GM19452 (cell line): Measurements from ENCODE around the gene SUGCT.
"Not testable (repeated sequence)": the region's sequence is repeated elsewhere in the genome, so short reads cannot be mapped to it uniquely, and the experiment has no call there.

ENCODE experiments used
- ATAC-seq: cut with Tn5 transposase; IDR thresholded peaks from one replicate; pipeline ENCODE4 v1.9.1; 2021; ENCODE audit not compliant: unreplicated experiment

Gene SUGCT

DNA sequence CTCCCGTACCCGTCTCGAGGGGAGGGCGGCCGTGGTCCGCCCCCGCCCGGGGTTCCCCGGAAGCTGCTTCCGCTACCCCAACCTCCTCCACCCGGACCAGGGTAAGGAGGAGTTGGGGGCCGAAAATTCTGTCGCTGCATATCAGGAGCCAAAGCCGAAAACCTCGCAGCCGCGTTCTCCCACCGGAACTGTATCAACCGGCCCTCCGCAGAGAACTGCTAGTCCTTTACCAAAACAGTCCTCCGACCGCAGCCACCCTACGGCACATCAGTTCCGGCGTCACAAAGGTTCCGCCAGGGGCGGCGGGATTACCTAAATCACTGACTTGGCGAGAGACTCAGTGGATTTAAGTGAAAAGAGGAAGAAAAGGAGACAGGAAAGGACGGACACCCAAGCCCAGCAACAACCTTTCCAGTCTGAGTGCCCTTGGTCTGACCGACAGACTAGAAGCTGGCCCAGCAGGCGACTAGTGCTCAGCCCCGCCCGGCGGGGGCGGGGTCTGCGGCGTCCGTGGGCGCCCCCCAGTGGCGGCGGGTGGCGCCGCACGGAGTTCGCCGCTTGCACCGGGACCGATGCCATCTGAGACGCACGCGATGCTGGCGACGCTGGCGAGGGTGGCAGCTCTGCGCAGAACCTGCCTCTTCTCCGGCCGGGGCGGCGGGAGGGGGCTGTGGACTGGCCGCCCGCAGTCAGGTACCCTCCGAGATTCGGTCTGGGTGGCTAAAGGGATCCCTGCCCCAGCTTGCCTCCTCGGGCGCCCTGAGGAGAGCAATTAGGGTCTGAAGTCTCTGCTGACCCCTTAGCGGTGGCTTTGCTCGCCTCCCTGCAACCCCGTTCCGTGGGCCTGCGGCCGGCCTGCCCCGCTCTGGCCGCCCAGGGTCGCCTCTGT, at the start of gene SUGCT, which contains the start of gene MPLKIP:
SUGCT (plus strand) TSS at position 578 of the 889 bp plus-strand sequence.
MPLKIP (minus strand) TSS at position 195 of the 889 bp plus-strand sequence; CDS start at position 140, 55 bp downstream.
- peak; percentile 92 for ATAC-seq

GRCh38 chr7:40092182-40092581, 42.6 kb upstream of the SUGCT start:
- ATAC-seq, result no peak

DNA sequence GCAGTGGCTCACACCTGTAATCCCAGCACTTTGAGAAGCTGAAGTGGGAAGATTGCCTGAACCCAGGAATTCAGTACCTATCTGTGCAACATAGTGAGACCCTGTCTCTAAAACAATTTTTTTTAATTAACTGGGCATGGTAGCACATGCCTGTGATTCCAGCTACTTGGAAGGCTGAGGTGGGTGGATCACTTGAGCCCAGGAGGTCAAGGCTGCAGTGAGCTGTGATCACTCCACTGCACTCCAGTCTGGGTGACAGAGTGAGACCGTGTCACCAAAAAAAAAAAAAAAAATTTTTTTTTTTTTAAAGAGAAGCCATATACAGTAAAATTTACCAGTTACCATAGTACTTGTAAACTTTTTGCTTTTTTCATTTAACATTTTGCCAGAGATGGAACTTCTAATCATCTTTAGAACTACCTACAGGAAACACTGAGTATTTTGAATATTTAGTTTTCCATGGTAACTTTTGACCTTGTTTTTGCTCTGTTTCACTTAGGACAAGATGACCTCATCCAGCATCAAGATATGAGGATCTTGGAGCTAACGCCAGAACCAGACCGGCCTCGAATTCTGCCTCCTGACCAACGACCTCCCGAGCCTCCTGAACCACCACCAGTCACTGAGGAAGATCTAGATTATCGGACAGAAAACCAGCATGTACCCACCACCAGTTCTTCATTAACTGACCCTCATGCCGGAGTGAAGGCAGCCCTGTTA, 41.0 kb upstream of the SUGCT start:
- ATAC-seq, result no peak

DNA sequence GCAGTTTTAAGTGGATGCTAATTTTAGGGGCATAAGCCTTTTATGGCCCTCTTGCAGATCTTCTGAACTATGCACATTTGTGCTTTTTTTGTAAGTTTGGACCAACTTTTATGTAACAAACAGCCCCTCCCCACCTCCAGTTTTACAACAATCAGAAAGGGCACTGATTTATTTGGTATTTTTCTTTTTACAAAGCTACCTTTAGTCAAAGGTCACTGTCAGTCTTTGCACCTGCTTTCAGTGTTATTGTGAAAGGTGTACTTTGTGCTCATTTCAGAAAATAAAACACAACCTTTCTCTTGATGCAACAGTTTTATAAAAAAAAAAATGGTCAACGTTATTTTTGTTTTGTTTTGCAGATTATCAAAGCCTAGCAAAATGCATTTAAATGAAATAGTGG, 39.6 kb upstream of the SUGCT start:
- ATAC-seq, result no peak

DNA sequence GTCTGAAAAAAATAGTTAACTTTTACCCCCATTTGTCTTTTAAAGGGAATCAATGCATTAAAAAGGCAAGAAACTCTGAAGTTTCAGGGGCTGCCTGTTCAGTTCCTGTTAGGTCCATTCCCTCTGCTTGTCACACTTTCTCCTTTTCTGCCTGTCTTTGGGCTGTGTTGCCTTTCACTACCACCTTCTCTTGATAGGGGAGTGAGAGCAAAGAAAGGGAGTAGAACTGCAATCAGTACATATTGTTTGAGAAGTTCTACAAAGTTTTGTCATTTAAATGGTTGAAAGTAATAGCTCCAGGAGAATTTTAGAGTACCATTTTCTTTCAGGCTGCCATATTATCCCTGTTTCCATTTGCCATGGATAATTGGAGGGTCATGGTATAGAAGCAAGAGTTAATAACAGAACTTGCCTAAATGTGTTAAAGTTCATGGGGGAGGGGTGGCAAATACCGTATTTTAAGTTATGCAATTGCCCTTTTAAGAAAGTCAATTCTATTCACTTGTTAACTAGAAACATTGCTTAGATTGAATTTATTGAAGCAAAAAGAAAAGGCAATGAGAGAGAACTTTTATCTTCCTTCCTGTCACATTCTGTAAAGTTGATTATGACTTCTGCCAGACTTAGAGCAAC, 39.0 kb upstream of the SUGCT start:
- ATAC-seq, result no peak

- ATAC-seq, result no peak
Observed at GRCh38 chr7:40097728-40098127, 37.1 kb upstream of the SUGCT start.

DNA sequence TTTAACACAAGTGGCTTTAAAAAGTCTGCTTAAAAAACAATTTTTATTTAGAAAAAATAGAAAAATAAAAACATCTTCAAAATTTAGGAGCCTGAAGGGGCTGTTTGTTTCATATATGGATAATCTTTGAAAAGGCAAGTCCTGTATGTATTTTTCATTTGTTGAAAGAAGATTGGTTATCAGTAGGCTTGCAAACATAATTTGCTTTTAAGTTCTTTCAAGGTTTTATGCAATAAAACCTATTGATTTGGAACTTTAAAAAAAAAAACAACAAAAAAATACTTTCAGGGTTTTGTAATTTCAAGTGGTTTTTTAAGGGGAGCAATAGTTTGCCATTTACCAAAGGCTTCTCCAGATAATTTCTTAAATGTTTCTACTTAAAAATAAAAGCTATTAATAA, 36.0 kb upstream of the SUGCT start:
- ATAC-seq, result no peak

DNA sequence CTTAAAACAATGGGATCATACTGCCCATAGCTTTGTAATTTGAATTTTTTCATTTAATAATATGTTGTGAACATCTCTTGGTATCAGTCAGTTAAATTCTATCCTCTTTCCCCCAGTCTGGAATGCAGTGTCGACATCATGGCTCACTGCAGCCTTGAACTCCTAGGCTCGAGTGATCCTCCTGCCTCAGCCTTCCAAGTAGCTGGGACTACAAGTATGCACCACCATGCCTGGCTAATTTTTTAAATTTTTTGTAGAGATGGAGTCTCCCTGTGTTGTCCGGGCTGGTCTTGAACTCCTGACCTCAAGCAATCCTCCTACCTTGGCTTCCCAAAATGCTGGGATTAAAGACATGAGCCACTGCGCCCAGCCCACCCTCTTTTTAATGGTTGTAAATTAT, 35.0 kb upstream of the SUGCT start:
- ATAC-seq, result no peak

DNA sequence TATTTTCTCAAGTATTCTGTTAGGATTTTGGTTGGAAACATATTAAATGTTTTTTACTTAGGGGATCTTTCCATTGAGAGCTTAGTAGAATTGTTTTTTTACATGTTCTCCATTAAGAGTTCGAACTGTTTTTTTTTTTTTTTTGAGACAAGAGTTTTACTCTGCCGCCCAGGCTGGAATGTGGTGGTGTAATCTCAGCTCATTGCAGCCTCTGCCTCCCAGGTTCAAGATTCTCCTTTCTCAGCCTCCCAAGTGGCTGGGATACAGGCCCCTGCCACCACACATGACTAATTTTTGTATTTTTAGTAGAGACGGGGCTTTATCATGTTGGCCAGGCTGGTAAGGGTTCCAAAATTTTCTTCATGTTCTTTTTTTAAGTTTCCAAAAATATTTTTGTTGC, 33.6 kb upstream of the SUGCT start:
- no peak for ATAC-seq

GRCh38 chr7:40102897-40103296, 31.9 kb upstream of the SUGCT start:
- ATAC-seq, result no peak

DNA sequence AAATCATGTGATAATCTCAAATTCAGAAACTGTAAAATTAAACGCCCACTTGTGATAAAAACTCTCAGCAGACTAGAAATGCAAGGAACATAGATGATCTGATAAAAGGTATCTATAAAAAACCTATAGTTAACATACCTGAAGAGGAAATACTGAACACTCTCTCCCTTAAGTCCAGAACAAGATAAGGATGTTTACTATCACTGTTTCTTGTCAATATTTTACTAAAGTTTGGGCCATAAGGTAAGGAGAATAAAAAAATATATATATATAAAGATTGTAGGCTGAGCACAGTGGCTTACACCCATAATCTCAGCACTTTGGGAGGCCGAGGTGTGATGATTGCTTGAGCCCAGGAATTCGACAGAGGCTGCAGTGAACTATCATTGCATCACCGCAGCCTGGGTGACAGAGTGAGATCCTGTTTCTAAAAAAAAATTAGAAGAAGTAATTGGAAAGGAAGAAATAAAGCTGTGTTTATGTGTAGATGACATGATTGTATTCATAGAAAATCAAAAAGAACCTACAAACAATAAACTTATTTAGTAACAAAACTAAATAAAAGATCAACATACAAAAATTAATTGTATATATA, 28.8 kb upstream of the SUGCT start:
- no peak for ATAC-seq

- ATAC-seq, result no peak
Observed at GRCh38 chr7:40115936-40116335, 18.9 kb upstream of the SUGCT start.

DNA sequence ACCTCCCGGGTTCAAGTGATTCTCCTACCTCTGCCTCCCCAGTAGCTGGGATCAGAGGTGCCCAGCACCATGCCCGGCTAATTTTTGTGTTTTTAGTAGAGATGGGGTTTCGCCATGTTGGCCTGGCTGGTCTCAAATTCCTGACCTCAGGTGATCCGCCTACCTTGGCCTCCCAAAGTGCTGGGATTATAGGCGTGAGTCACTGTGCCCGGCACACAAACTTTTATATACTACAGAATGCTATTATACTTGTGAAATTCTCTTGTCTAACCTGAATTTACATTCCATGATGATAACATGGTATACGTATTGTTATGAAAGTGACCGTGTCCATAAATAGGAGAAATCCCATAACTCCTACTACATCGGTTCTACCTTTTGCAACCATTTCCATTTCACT, 17.6 kb upstream of the SUGCT start:
- ATAC-seq, result not testable (repeated sequence)

- ATAC-seq, result not testable (repeated sequence)
Observed at GRCh38 chr7:40118201-40118600, 16.6 kb upstream of the SUGCT start.

DNA sequence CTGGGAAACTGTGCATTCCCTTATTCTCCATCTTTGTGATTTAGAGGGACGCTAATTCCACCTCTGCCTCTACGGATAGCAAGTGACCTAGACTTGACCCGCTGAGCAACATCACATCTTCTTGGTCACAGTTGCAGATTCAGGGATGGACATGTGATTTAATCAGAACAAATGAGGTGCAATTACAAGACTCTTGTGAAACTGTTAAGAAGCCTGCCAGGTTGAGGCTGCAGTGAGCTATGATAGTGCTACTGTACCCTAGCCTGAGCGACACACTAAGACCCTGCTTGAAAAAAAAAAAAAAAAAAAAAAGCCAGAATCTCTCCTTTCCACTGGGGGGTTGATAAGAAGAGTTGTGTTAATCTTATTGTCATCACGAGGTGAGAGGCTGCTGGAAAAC, 14.8 kb upstream of the SUGCT start:
- no peak for ATAC-seq

DNA sequence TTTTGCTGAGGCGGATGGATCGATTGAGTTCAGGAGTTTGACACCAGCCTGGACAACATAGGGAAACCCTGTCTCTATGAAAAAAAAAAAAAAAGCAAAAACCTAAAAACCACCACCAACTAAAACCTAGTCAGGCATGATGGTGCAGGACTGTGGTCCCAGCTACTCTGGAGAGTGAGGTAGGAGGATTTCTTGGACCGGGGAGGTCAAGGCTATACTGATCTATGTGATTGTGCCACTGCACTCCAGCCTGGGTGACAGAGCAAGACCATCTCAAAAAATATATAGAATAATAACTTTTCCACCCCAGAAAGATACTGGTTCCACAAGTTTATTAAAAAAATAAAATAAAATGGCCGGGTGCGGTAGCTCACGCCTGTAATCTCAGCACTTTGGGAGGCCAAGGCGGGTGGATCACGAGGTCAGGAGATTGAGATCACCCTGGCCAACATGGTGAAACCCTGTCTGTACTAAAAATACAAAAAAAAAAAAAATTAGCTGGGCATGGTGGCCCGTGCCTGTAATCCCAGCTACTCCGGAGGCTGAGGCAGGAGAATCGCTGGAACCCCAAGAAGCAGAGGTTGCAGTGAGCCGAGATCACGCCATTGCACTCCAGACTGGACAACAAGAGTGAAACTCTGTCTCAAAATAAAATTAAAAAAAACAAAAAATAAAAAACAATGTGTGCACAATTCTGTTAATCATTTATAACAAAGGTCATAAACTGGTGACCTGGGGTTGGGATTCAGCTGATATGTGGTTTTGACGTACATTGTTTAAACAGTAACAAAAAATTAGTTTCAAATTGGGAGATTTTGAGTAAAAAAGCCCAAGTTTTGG, 12.5 kb upstream of the SUGCT start:
- ATAC-seq, result not testable (repeated sequence)

- no peak for ATAC-seq
Observed at GRCh38 chr7:40122940-40123254, 11.9 kb upstream of the SUGCT start.

DNA sequence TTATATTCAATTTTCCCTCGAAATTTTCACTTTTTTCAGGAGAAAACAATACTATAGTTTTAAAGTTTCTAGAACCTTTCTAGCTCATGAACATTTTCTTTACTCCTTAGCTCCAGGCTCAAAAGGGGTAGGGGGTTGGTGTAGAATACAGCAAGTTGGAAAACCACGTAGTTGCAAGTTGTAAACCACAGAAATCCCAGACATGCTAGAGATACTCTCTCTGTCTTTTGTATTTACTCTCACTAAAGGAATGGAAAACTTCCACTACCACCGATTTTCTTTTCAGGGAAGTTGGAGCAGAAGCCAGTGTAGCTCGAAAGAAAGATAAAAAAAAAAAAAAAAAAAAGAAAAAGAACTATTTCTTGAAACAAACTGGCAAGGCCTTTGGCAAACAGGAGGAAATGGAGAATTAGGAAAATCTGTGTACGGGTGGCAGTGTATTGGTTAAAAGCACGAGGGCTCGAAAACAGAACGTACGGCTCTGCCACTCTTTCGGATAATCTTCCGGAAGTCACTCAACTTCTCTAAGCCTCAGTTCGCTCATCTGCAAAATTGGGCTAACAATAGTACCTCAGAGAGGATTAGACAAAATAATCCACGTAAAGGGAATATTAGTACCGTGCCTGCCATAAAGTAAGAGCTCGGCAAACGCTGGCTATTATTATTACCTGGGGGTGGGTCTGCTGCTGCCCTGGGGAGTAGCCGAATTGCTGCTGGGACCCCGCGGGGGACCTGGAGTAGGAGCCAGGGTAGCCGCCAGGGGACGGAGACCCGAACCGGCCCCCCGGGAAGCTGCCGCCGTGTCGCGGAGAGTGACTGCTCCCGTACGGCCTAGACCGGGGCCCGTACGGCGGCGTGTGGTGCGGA, 1.0 kb upstream of the SUGCT start:
- peak; percentile 2 for ATAC-seq

DNA sequence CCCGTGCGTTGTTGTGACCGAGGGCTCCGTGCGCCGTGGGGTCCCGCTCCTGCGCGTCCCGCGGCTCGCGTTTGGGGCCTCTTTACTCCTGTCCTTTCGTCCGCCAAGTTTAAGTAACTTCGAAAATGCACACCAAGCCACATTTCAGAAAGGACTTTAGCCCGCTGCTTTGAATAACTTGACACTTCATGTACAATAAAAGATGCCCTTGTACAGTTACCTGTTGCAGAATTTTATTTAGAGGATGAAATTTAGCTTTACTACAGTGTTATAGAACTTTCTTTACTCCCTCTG, 459 bp downstream of the SUGCT start:
- ATAC-seq, result no peak

DNA sequence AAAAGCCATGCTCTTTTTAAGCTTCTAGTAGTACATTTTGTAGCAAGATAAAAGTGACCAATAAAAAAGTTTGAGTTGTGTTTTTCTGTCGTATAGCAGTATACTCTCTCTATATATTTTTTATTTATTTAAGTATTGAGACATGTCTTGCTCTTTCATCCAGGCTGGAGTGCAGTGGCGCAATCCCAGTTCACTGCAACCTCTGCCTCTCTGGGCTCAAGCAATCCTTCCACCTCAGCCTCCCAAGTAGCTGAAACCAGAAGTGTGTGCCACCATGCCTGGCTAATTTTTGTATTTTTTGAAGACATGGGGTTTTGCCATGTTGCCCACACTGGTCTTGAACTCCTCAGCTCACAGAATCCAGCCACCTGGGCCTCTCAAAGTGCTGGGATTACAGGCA, 2.8 kb downstream of the SUGCT start:
- no peak for ATAC-seq
